DOHH2 (cell line): ENCODE measurements around the gene EML1.

ENCODE experiments used
- EZH2phosphoT487 ChIP-seq: fragments of 200-600 bp; sonication (generic); IDR thresholded peaks from 2 replicates; pipeline ENCODE4 v1.6.1; 2017; ENCODE audit warnings: borderline replicate concordance, mild to moderate bottlenecking, antibody characterized with exemption, low read length, moderate library complexity, mixed read lengths
- TF ChIP-seq, protein P1 (sequence below): fragments of 200-600 bp; sonication (generic); IDR thresholded peaks from one replicate; pipeline ENCODE4 v1.5.1; 2014; ENCODE audit warnings: antibody characterized with exemption, mild to moderate bottlenecking, low read depth, low read length; ENCODE audit not compliant: poor library complexity, severe bottlenecking

DNA sequence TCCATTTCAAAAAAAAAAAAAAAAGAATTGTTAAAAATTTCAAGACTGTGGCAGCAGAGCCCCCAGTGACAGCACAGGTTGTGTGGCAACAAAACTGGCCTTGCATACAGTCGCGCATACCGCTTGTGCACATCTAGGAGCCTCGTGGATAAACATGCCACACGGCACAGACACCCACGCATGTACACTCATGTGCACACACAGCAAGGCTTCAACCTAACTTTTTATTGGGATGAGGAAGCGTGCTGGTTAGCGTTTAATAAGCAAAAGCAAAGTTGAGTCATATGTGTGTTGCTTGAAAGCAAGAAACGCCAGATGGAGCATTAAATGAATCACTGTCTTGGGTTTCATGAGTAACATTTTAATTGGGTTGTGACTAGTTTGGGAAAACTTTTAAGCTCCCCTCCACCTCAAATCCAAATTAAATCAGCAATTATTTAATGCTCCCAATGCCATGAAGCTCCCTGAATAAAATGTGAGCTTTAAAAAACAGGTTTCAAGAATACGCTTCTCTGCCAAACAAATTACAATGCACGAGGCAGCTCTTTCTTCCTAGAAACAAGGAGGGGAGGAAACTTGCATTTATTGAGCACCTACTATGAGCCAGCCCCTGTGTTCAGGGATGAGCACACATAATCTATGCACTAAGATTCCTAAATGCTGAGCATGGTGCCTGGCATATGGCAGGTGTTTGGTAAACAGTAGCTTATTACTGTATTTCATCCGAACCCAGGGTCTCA is 35.7 kb upstream of the EML1 start:
- TF ChIP-seq, protein P1, sequence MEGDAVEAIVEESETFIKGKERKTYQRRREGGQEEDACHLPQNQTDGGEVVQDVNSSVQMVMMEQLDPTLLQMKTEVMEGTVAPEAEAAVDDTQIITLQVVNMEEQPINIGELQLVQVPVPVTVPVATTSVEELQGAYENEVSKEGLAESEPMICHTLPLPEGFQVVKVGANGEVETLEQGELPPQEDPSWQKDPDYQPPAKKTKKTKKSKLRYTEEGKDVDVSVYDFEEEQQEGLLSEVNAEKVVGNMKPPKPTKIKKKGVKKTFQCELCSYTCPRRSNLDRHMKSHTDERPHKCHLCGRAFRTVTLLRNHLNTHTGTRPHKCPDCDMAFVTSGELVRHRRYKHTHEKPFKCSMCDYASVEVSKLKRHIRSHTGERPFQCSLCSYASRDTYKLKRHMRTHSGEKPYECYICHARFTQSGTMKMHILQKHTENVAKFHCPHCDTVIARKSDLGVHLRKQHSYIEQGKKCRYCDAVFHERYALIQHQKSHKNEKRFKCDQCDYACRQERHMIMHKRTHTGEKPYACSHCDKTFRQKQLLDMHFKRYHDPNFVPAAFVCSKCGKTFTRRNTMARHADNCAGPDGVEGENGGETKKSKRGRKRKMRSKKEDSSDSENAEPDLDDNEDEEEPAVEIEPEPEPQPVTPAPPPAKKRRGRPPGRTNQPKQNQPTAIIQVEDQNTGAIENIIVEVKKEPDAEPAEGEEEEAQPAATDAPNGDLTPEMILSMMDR = no peak
- TF ChIP-seq EZH2phosphoT487 = no peak
